Fibroblast of skin of left quadriceps (primary cell): ENCODE results near the gene KRT80.

Source experiments
- DNase-seq, 2 experiments: peaks; one replicate each; pipeline ENCODE4 v3.0.0-alpha.2; 2013; ENCODE audit warnings: low read depth in 2 of 2

The KRT80 gene

GRCh38 chr12:52155048-52155868 lies 36.6 kb downstream of the KRT80 start:
- no peak for DNase-seq

- DNase-seq = no peak
These were observed 38.9 kb downstream of the KRT80 start for GRCh38 chr12:52152905-52153317.

- DNase-seq = peak in 1 of 2 experiments; percentile 30
These were observed 39.7 kb downstream of the KRT80 start for GRCh38 chr12:52151837-52152783.

- no peak for DNase-seq
These were observed 40.5 kb downstream of the KRT80 start for GRCh38 chr12:52151153-52151836.

- no peak for DNase-seq
These were observed 42.1 kb downstream of the KRT80 start for GRCh38 chr12:52149651-52150241.

GRCh38 chr12:52149182-52149641 lies 42.6 kb downstream of the KRT80 start:
- DNase-seq = no peak

GRCh38 chr12:52148464-52149181 lies 43.2 kb downstream of the KRT80 start:
- no peak for DNase-seq

GRCh38 chr12:52147964-52148463 lies 43.8 kb downstream of the KRT80 start:
- no peak for DNase-seq

GRCh38 chr12:52147367-52147963 lies 44.3 kb downstream of the KRT80 start:
- peak; percentile 92 to 95 for DNase-seq

GRCh38 chr12:52146822-52147366 lies 44.9 kb downstream of the KRT80 start:
- DNase-seq = no peak

GRCh38 chr12:52146089-52146821 lies 45.6 kb downstream of the KRT80 start:
- no peak for DNase-seq

GRCh38 chr12:52145228-52146088 lies 46.4 kb downstream of the KRT80 start:
- DNase-seq = no peak

GRCh38 chr12:52144512-52145227 lies 47.1 kb downstream of the KRT80 start:
- DNase-seq = no peak

- DNase-seq = no peak
These were observed 49.4 kb downstream of the KRT80 start for GRCh38 chr12:52142431-52142830.

- DNase-seq = no peak
These were observed 49.9 kb downstream of the KRT80 start for GRCh38 chr12:52141875-52142274.

GRCh38 chr12:52141306-52141705 lies 50.5 kb downstream of the KRT80 start:
- no peak for DNase-seq

- DNase-seq = no peak
These were observed 52.2 kb downstream of the KRT80 start for GRCh38 chr12:52139579-52140062.
